Measurements from ENCODE around the gene PRSS27.
"Not testable (repeated sequence)": the region's sequence is repeated elsewhere in the genome, so short reads cannot be mapped to it uniquely, and the experiment has no call there.

Gene PRSS27

GRCh38 chr16:2707368-2708289, 12.4 kb downstream of the PRSS27 start:
- DNase-seq: no peak

- DNase-seq: no peak
Observed at GRCh38 chr16:2706611-2707311, 13.3 kb downstream of the PRSS27 start.

DNA sequence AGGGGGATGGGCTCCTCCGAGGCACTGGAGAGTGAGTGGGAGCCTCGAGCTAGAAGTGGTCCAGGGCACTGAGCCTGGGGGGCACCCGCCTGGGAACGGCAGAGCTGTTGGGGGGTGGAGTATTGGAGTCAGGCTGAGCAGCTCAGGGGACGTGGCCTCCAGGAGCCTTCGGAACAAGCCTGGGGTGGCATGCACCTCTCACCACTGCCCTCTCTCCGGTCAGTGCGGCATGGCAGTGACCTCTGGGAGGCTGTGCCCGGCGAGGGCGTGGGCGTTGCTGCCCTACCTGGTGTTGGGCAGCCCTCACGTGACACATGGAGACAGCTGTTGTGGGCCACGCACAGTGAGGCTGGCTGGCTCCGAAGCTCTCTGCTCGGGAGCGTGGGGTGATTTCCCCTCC, 13.9 kb downstream of the PRSS27 start:
- no peak for DNase-seq

- no peak for DNase-seq
Observed at GRCh38 chr16:2705351-2705750, 14.7 kb downstream of the PRSS27 start.

GRCh38 chr16:2704983-2705275, 15.1 kb downstream of the PRSS27 start:
- DNase-seq: no peak

GRCh38 chr16:2704166-2704982, 15.7 kb downstream of the PRSS27 start:
- DNase-seq: no peak

DNA sequence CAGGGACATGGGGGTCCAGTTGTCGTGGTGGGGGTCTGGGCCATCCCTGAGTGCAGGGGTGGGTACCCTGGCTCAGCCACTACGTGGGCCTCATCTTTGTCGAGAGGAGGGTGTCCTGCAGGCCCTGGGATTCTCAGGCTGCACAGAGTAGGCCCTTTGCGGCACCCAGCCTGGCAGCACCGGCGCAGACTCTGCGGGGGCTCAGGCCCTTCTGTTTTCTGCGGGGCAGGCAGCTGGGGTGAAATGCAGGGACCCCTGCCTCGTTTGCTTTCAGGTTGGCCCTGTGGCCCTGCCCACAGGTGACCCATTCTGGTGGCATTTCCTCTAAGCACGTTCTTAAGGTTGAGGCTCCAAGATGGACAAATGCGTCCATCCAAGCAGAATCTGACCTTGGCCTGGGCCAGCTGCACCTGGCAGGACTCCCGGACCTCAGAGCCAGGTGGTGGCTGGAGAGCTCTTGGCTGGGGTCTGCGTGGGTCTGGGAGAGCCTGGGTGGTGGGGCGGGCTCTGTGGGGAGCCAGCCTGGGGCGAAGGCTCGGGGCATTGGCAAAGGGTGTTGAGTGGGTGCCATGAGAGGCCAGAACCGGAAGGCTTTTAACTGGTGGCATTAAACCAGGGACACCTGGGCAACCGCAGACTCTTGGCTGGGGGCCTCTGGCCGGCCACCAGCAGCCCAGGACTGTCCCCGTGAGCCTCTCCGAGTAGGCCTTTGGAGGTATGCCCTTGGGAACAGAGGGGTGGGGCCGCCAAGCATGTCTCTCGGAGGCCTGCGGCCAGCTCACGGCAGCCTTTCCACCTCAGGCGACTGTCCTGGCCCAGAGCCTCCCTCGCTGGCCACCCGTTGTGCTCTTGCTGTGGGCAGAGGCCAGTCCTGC, 16.9 kb downstream of the PRSS27 start:
- no peak for DNase-seq

- DNase-seq: no peak
Observed at GRCh38 chr16:2702438-2702825, 17.6 kb downstream of the PRSS27 start.

GRCh38 chr16:2701713-2702437, 18.1 kb downstream of the PRSS27 start:
- no peak for DNase-seq

- no peak for DNase-seq
Observed at GRCh38 chr16:2701272-2701671, 18.8 kb downstream of the PRSS27 start.

DNA sequence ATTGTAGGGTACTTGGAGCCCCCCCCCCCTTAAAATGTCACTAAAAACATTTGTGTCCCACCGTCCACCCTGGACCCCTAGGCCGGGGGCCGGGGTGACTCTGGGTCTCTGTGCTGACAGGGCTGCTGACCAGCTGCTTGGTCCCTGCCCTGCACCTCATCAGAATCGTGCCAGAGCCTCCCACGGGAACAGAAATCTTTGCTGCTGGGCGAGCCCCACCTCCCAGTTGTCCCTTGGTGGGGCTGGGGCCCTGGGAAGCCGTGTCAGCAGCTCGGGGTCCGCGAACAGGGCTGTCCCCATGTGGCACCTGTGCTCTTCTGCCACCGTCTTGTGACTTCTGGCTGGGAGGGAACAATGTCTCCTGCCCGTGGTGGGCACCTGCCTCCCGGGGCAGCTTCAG, 19.2 kb downstream of the PRSS27 start:
- no peak for DNase-seq

DNA sequence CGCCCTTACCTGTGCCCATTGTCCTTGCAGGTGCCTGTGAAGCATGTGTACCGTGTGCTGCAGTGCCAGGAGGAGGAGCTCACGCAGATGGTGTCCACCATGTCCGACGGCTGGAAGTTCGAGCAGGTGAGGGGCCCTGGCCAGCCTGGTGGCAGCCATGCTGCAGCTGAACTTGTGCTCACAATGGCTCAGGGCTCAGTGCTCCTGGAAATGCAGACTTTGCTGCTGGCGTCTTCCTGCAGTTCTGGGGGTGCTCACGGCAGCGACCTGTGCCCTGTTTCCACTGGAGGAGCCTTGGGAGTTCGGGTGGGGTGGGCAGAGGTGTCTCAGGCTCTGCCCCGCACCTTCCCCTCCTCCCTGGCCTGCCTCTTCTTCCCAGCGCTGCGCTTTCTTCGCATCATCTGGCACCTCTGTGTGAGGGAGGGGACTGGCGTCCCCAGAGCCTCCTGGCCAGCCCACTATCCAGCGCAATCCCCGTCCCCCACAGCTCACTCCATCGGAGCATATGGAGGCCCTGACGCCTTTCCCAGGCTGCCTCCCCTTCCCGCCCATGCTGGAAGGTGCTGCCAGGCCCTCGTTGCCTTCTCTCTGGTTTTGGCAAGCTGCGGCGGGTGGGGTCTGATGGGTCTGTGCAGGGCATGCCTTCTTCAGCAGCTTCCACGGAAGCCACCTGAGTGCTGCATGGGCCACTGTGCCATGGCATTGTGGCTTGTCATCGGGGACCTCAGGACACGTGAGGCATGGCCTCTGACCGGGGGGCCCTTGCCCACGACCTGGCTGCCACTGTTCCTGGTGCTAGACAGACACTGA, 20.0 kb downstream of the PRSS27 start:
- DNase-seq: no peak

DNA sequence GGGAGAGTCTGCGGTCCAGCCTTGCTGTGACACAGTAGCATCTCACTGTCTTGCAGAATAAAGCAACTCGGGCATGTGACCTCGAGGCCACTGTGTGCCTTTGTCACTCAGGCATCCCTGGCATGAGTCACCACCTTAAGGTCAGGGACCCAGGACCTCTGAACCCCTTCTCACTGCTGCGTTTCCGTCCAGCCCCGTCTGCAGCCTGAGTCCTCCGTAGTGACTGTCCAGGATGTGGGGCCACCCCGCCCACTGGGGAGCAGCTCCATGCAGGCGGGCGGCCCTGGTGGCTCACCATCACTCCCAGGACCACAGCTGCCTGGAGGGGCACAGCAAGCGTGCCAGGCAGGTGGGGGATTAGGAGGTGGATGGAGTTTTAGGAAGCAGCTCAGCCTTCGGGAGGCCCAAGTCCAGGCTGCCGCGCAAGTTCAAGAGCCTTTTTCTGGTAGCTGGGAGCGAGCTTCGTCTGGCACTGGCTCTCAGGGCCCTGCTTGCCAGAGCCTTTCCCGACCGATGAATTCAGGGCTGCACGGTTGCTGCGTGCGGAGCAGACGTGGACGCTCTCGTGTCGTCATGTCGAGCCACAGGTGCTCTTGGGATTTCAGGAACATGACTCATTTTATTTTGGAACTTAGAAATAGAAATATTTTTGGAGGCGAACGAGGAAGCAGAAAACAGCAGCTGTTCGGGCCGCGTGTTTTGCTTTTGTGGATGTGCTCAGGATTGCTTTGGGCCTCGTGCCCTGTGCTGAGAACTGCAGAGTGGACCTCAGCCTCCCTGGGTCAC, 20.9 kb downstream of the PRSS27 start:
- no peak for DNase-seq

GRCh38 chr16:2698103-2698870, 21.7 kb downstream of the PRSS27 start:
- no peak for DNase-seq

- no peak for DNase-seq
Observed at GRCh38 chr16:2697401-2697948, 22.5 kb downstream of the PRSS27 start.

GRCh38 chr16:2696601-2697250, 23.3 kb downstream of the PRSS27 start:
- DNase-seq: not testable (repeated sequence)

DNA sequence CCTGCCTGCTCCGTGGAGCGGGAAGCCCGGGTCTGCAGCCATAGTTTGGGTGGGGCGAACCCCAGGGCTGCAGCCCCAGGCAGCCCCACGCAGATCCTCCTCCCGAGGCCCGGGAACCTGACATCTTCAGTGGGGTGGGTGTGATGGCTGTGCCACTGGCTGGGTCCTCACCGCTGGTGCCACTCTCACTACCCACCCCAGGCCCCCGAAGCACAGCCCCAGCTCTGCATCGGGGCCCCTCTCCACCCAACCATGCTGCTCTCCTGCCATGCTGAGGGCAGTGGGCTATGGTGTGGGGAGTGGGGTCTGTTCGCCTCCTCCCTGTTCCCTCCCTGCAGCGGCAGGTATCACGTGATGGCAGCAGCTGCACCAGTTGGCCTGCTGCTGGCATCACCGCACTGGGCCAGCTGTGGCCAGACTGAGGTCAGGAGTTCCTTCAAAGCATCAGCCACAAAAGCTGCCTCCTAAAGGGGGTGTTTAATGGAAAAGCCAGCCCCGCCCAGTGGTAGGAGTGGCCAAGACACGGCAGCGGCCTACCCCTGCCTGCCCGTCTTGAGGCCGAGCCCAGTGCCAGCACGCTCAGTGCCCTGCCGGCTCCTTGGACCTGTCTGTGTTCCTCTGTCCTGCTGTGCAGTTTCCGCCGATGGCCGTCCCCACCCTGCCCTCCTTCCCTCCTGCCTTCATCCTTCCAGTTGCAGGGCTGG, 26.9 kb downstream of the PRSS27 start:
- DNase-seq: no peak
